ENCODE results near the gene NKIRAS1.

DNA sequence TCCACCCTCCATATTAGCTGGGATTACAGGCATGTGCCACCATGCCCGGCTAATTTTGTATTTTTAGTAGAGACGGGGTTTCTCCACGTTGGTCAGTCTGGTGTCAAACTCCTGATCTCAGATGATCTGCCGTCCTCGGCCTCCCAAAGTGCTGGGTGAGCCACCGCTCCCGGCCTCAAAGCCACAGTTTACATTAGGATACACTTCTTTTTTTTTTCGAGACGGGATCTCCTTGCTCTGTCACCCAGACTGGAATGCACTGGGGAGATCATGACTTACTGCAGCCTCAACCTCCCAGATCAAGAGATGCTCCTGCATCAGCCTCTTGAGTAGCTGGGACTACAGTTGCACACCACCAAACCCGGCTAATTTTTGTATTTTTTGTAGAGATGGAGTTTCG lies 25.8 kb upstream of the NKIRAS1 start:
- no peak for TF ChIP-seq ZNF274 (IDR thresholded peaks at IDR 0.05; ENCODE audit: low read depth, low read length)
- TF ChIP-seq YY1 (IDR thresholded peaks at IDR 0.05; ENCODE audit: insufficient read depth, insufficient read length), result no peak
